Activated naive CD8-positive, alpha-beta T cell treated with anti-CD3 and anti-CD28 coated beads, Interleukin-2, amount 50 U/mL, for 24 hours (primary cell): ENCODE measurements around the gene LTBP2.

Experiments used
- ATAC-seq: fragments of 150-1000 bp; cut with Tn5 transposase; one replicate; pipeline ENCODE4 v1.10.0; 2021
- DNase-seq: peaks from one replicate; pipeline ENCODE4 v3.0.0; 2021
- H3K27ac Mint-ChIP-seq: one replicate; pipeline ENCODE4 v1.8.0; 2021; ENCODE audit warnings: mild to moderate bottlenecking, mixed read lengths
- H3K27me3 Mint-ChIP-seq: one replicate; pipeline ENCODE4 v1.8.0; 2021; ENCODE audit warnings: mixed read lengths
- H3K36me3 Mint-ChIP-seq: one replicate; pipeline ENCODE4 v1.8.0; 2021; ENCODE audit warnings: low read depth, mixed read lengths
- H3K4me1 Mint-ChIP-seq: one replicate; pipeline ENCODE4 v1.8.0; 2021; ENCODE audit warnings: mixed read lengths
- H3K4me3 Mint-ChIP-seq: one replicate; pipeline ENCODE4 v1.8.0; 2021; ENCODE audit warnings: mild to moderate bottlenecking, moderate library complexity, mixed read lengths
- H3K9me3 Mint-ChIP-seq: one replicate; pipeline ENCODE4 v1.8.0; 2021; ENCODE audit warnings: mixed read lengths

Gene LTBP2

DNA sequence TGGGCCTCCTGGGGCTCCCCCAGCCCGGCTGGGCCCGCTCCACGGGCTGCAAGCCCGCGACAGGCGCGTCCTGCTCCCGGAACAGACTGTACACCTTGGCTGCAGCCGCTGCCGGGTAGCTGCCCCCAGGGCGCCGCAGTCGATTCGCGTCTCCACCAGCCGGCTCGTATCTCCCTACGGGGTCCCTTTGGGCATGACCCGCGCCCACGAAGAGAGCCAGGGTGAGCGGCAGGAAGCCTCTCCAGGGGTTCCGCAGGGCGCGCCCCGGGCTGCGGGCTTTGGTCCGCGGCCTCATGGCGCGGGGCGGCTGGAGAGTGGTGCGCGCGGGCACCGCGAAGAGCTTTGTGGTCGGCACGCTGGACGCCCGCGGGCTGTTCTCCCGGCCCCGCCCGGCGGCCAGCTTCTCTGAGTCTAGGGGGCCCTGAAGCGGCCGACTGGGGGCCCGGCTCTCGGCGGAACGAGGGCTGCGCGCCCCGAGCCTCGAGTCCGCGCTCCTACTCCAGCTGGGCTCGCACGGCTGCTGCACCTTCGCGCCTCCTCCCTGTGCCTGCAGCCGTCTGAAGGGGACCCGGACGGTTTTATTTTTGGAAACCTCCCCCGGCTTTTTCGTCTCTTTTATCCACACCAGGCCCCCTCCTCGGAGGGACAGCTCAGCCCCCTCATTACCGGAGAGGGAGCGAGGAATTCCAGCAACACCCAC lies at the start of gene LTBP2:
TSS of gene LTBP2 (minus strand) at position 588 of the 700 bp plus-strand sequence. CDS start at position 295, 293 bp downstream.
- peaks cover 37% of the 10 kb centered on the region for H3K27me3 Mint-ChIP-seq

DNA sequence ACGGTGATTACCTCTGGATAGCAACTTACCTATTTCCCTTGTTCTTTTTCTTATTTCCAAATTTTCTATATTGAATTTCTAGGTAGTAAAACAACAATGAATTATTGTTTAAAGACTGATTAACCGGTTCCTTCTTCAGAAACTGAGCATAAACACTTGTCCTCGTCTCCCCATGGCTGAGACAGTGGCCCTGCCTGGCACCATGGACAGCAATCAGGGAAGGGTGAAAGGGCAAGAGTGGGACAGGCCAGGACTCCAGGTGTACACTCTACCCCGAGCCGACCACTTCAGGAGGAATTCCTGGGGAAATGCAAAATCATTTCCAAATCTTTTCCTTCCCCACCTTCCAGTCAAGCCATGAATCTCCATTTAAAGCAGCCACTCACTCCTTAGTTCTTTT lies 48.8 kb upstream of the LTBP2 start:
- DNase-seq (no peak), ATAC-seq (no peak)
- Mint-ChIP-seq H3K4me1 (peaks cover 11% of the 10 kb centered on the region), H3K36me3 (peaks cover 39% of the 10 kb centered on the region), H3K9me3 (no peaks in the 10 kb centered on the region), H3K27ac (no peak overlapping the region), H3K27me3 (no peaks in the 10 kb centered on the region), H3K4me3 (no peak overlapping the region)

More for the DNA sequence above, at the start of gene LTBP2:
- ATAC-seq (no peak), DNase-seq (no peak)
- no peaks in the 10 kb centered on the region for H3K9me3 Mint-ChIP-seq
- peak within 1 kb of the TSS; percentile 52 for H3K4me3 Mint-ChIP-seq
- H3K4me1 Mint-ChIP-seq: peaks cover 59% of the 10 kb centered on the region
- H3K36me3 Mint-ChIP-seq: no peaks in the 10 kb centered on the region
- H3K27ac Mint-ChIP-seq: no peak within 1 kb of the TSS

DNA sequence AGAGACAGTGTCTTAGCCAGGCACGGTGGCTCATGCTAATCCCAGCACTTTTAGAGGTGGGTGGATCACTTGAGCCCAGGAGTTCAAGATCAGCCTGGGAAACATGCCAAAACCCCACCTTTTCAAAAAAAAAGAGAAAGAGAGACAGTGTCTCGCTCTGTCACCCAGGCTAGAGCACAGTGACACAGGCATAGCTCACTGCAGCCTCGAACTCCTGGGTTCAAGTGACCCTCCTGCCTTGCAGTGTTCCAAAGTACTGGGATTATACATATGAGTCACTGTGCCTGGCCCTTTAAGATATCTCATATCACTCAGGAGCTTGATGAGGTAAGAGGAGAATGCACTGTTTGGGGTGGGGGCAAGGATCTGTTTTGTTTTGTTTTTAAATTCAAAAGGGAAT lies 48.1 kb upstream of the LTBP2 start:
- Mint-ChIP-seq H3K9me3 (no peaks in the 10 kb centered on the region), H3K27me3 (no peaks in the 10 kb centered on the region), H3K36me3 (peaks cover 37% of the 10 kb centered on the region), H3K4me1 (peaks cover 11% of the 10 kb centered on the region), H3K4me3 (no peak overlapping the region), H3K27ac (no peak overlapping the region)
- ATAC-seq (no peak), DNase-seq (no peak)

DNA sequence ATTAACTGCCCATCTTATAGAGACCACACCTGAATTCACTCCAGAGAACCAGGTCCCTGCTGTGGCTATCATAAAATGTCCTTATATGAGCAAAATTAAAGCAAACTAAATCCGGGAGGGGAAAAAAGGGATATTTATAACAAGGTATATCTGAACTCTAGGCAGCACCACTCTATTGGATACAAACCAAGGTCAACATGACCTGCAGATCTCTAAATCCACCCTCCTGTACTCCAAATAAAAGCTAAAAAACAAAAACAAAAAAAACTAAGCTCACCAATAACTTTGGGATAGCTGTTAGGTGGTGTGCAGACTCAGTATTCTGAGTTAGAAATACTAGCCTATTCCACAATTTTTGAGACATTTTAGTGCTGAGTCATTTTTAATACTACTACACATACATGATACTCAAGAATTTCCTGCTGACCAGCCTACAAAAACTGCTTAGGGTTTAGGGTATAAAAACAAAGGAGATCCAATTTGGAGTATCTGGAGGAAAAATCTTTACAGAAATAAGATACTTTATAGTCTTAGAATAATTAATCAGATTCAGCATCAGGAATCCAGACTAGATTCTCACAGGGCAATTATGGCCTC lies 46.6 kb upstream of the LTBP2 start:
- Mint-ChIP-seq H3K9me3 (no peaks in the 10 kb centered on the region), H3K4me3 (no peak overlapping the region), H3K27ac (no peak overlapping the region), H3K27me3 (no peaks in the 10 kb centered on the region), H3K4me1 (peaks cover 4% of the 10 kb centered on the region), H3K36me3 (peaks cover 33% of the 10 kb centered on the region)
- no peak for DNase-seq
- ATAC-seq: no peak

DNA sequence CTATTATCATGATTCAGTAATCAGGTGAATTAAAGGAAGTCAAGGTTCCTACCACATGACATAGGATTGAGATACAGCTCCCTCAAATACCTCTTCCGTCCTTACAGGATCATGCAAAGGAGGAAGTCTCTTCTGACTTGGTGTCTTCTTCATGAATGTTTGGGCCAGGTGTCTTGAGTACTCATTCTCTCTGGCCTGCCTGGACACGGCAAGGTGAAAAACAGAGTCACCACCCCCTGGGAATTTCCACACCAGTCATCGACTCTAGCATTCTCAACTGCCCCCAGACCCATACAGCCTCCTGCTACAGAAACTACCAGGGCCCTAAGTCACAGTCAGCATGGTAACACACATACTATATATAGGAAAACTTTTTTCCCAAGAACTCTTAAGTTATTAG lies 44.9 kb upstream of the LTBP2 start:
- DNase-seq (no peak), ATAC-seq (no peak)
- H3K9me3 Mint-ChIP-seq: no peaks in the 10 kb centered on the region
- H3K27me3 Mint-ChIP-seq: no peaks in the 10 kb centered on the region
- H3K27ac Mint-ChIP-seq: no peak overlapping the region
- no peak overlapping the region for H3K4me3 Mint-ChIP-seq
- H3K36me3 Mint-ChIP-seq: peaks cover 23% of the 10 kb centered on the region
- peaks cover 2% of the 10 kb centered on the region for H3K4me1 Mint-ChIP-seq

DNA sequence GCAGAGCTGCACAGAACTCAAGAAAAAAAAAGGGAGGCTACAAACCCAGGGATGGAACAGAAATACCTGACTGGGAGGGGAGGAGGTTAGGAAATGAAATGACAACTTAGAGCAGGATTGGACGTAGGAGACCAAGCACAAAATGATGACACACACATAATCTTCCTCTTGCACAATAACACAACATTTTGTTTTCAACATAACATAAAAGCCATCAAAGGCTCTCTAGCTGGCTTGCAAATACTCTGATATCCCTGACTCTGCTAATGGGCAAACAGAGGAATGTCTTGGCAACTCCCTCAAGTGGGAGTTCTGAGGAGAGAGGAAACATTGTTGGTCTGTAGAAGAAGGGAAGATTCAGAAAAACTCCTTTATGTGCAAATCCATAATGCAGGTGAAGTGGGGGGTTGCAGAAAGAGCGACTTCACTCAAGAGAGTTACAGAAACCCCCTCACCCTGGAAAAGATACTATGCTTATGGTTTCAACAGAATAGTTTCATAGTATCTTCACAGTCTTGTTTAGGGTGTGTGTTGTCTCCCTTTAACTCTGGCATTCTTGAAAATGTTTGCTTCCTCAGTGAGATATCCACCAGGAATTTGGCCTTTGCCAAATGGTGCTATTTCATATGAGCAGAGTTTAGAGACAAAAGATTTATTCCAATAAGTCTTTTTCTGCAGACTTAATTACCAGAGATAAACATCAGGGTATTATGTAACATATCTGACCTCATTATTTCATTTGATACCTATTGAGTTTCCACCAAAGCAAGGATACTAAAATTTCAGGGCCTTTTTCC lies 43.8 kb upstream of the LTBP2 start:
- H3K4me1 Mint-ChIP-seq: peaks cover 6% of the 10 kb centered on the region
- no peak overlapping the region for H3K4me3 Mint-ChIP-seq
- H3K9me3 Mint-ChIP-seq: no peaks in the 10 kb centered on the region
- H3K27me3 Mint-ChIP-seq: no peaks in the 10 kb centered on the region
- ATAC-seq: no peak
- peaks cover 16% of the 10 kb centered on the region for H3K36me3 Mint-ChIP-seq
- DNase-seq: no peak
- no peak overlapping the region for H3K27ac Mint-ChIP-seq

DNA sequence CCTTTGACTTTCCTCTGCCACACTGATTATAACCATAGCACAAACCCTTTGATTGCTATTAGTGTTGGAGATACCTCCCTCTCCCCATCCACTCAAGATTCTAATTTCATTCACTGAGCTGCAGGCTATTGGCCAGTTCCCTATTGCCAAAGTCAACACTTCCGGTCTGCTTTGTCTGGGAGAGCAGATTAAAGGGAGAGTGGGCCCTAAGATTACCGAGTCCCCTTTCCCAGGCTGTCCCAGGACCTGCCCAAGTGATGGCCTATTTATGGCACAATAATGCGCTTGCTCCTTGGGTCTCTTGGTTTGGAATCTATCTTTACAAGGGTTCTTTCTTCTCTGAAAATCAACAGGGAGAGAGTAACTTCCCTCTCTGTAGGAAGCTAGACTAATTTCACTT lies 42.9 kb upstream of the LTBP2 start:
- Mint-ChIP-seq H3K4me1 (peaks cover 6% of the 10 kb centered on the region), H3K27ac (no peak overlapping the region), H3K4me3 (no peak overlapping the region), H3K9me3 (no peaks in the 10 kb centered on the region), H3K36me3 (peaks cover 10% of the 10 kb centered on the region), H3K27me3 (no peaks in the 10 kb centered on the region)
- DNase-seq (no peak), ATAC-seq (no peak)

DNA sequence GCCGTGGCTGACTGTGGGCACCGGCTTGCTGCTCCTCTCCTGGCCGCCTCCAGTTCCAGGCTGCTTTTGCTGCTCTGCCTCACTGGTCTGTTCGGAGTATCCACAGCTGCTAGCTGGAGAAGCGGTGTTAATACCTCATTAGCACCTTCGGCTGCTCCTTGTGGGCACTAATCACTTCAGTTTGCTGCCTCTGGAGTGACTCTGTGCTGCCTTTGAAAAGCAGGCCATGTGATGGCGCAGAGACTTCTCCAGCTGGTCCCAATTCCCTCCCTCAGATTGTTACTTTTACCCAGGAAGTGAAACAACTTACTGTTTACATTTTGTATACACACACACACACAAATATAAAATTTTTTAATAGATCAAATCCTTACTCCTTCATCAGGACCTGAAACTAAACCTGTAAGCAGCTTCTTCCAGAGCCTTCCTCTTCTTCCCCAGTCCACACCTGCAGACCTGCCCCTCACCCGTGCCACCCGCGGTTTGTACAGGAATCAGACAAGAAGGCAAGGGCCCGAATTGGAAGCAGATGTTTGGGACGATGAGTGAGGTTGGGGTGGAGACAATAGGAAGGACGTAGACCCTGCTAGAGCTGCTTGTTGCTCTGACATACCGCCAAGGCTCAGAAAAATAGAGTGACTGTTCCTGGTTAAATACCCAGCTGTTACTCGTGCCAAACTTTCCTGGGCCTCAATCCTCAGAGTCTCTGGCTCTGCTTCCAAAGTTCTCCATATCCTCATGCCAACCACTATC lies 41.5 kb upstream of the LTBP2 start:
- H3K27ac Mint-ChIP-seq: no peak overlapping the region
- no peaks in the 10 kb centered on the region for H3K27me3 Mint-ChIP-seq
- peaks cover 6% of the 10 kb centered on the region for H3K4me1 Mint-ChIP-seq
- H3K36me3 Mint-ChIP-seq: peaks cover 5% of the 10 kb centered on the region
- no peak overlapping the region for H3K4me3 Mint-ChIP-seq
- ATAC-seq (no peak), DNase-seq (no peak)
- H3K9me3 Mint-ChIP-seq: no peaks in the 10 kb centered on the region

DNA sequence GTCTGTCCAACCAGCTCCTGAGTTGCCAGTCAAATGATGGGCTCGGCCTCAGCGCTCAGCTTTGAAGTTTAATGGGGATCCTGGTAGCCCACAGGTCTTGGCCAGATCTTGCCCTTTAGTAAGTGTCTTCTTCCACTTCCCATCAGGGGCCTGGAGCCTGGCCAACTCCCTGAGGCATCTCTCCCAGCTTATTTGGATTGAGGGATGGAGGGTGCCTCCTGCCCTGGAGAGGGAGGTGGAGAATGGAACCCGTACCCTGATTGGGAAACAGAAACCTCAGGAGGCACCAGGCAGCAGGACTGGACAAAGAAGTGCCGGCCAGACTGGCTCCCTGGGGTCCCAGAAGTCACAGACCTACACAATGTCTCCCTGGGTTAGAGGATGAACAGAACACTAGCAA lies 40.5 kb upstream of the LTBP2 start:
- ATAC-seq (no peak), DNase-seq (no peak)
- H3K36me3 Mint-ChIP-seq: peaks cover 5% of the 10 kb centered on the region
- H3K4me1 Mint-ChIP-seq: peaks cover 6% of the 10 kb centered on the region
- H3K27me3 Mint-ChIP-seq: no peaks in the 10 kb centered on the region
- no peaks in the 10 kb centered on the region for H3K9me3 Mint-ChIP-seq
- no peak overlapping the region for H3K4me3 Mint-ChIP-seq
- H3K27ac Mint-ChIP-seq: no peak overlapping the region

DNA sequence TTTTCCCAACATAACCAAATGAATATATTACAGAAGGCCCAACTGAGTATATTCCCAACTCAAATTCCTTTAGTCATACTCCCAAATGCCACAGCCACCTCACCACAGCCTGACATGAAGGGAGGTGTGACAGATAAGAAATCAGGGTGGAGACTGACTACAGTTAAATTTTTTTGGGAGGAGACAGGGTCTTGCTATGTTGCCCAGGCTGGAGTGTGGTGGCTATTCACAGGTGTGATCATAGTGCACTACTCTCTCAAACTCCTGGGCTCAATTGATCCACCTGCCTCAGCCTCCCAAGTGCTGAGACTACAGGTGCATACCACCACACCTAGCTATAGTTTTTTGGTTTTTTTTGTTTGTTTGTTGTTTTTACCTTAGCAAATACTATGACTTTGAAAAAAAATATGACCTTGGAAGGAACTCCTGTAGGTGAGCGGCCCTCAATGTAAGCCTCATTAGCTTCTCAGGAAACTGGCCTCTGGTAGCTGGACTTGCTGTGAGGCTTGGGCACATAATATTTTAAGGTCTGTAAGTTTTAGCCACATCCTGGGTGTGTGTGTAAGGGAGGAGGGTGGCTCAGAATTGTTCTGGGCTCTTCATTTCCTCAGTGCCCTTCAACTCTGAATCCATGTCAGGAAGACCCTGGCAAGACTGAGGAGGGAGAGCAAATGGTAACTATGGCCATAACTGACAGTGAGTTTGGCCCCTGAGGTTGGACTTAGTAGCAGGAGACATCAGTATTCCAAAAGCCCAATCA lies 39.1 kb upstream of the LTBP2 start:
- no peak overlapping the region for H3K4me3 Mint-ChIP-seq
- H3K36me3 Mint-ChIP-seq: peaks cover 5% of the 10 kb centered on the region
- peaks cover 4% of the 10 kb centered on the region for H3K4me1 Mint-ChIP-seq
- no peak overlapping the region for H3K27ac Mint-ChIP-seq
- H3K27me3 Mint-ChIP-seq: no peaks in the 10 kb centered on the region
- ATAC-seq (no peak), DNase-seq (no peak)
- H3K9me3 Mint-ChIP-seq: no peaks in the 10 kb centered on the region

DNA sequence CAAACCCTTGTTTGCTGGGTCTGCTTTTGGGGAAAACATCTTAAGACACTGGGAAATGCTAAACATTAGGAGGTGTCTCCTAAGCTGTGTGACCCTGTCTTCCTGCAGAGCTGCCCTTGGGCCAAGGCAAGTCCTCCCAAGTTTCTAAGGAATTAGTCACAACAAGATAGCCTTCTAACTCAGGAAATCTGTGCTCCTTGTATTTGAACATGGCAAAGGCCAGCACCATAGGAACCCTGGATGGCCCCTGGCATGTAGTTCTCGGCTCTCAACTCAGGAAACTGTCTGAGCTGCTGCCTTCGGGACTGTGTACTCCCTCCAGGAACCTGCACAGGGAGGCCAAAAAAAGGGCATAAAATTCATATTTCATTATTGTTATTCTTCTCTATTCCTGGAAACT lies 37.6 kb upstream of the LTBP2 start:
- no peak for ATAC-seq
- Mint-ChIP-seq H3K27ac (no peak overlapping the region), H3K36me3 (no peaks in the 10 kb centered on the region), H3K9me3 (no peaks in the 10 kb centered on the region), H3K4me1 (peaks cover 4% of the 10 kb centered on the region), H3K27me3 (no peaks in the 10 kb centered on the region), H3K4me3 (no peak overlapping the region)
- DNase-seq: no peak

DNA sequence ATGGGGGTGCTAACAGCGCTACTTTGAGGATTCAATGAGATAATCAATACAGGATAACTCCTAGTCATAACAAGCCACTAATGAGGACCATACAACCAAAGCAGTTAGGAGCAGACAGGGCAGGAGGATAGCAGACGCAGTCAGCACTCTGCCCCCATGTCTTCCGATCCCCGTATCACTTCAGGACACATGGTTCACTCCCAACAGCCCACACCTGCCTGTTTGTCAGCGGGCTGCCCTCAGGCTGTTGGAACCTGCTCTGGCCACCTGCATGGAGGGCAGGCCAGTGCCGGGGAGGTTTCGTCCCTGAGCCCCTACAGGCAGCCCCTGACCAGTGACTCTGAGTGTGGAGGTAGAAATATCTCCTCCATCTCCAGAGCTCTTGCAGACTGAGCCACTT lies 37.1 kb upstream of the LTBP2 start:
- Mint-ChIP-seq H3K4me3 (no peak overlapping the region), H3K4me1 (peaks cover 4% of the 10 kb centered on the region)

DNA sequence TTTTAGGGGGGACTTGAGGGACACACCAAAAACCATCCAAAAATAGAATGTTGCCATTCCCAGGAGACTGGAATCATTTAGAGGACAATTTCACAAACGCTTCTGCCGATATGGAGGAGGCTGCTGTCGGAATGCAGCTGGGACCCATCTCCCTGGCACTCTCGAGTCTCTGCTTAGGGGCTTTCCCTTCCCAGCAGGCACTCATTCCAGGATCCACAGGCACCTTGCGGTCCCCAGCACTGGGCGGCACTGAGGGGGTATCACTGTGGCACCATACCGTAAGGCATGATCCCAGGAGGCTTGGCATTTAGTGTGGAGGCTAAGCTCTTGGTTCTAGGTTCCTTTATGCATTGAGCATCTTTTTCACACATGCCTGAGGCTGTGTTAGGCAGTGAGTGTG lies 36.6 kb upstream of the LTBP2 start:
- ATAC-seq: no peak
- H3K4me1 Mint-ChIP-seq: peaks cover 4% of the 10 kb centered on the region
- no peak for DNase-seq
- no peaks in the 10 kb centered on the region for H3K36me3 Mint-ChIP-seq
- no peak overlapping the region for H3K27ac Mint-ChIP-seq
- no peaks in the 10 kb centered on the region for H3K9me3 Mint-ChIP-seq
- no peaks in the 10 kb centered on the region for H3K27me3 Mint-ChIP-seq
- no peak overlapping the region for H3K4me3 Mint-ChIP-seq

More for the DNA sequence above, 37.1 kb upstream of the LTBP2 start:
- H3K27me3 Mint-ChIP-seq: no peaks in the 10 kb centered on the region
- DNase-seq: no peak
- H3K27ac Mint-ChIP-seq: no peak overlapping the region
- no peaks in the 10 kb centered on the region for H3K36me3 Mint-ChIP-seq
- no peak for ATAC-seq
- H3K9me3 Mint-ChIP-seq: no peaks in the 10 kb centered on the region
